Tibial artery (tissue), 4 donors: ENCODE measurements around the gene CRCP.
A peak's percentile ranks its signal among the peaks of the same experiment; 100 is the strongest.

Source experiments
- DNase-seq, 2 donors: peaks; one replicate each; pipeline ENCODE4 v3.0.0-alpha.2; 2019
- H3K27ac ChIP-seq, 2 donors: fragments of 200-600 bp; sonication (generic) in 1 of 2; 1 replicate in 1 of 2; 2 replicates in 1 of 2; pipeline ENCODE4 v1.5.1; 2018 to 2019; ENCODE audit warnings: mild to moderate bottlenecking in 1 of 2
- H3K27me3 ChIP-seq, 2 donors: fragments of 200-600 bp; sonication (generic) in 1 of 2; one replicate each; pipeline versions ENCODE4 v1.5.1 to v1.6.0; 2016 to 2019
- H3K36me3 ChIP-seq, 3 donors: fragments of 200-600 bp; sonication (generic) in 2 of 3; one replicate each; pipeline ENCODE4 v1.5.1; 2016 to 2019; ENCODE audit warnings: mild to moderate bottlenecking in 2 of 3
- H3K4me1 ChIP-seq, 4 donors: fragments of 200-600 bp; sonication (generic) in 2 of 4; 1 replicate in 3 of 4; 2 replicates in 1 of 4; pipeline ENCODE4 v1.5.1; 2016 to 2019
- H3K4me3 ChIP-seq, 2 donors: fragments of 200-600 bp; sonication (generic) in 1 of 2; 1 replicate in 1 of 2; 2 replicates in 1 of 2; pipeline ENCODE4 v1.5.1; 2018 to 2019; ENCODE audit warnings: mild to moderate bottlenecking in 2 of 2
- H3K9me3 ChIP-seq, 3 donors: fragments of 200-600 bp; sonication (generic) in 1 of 3; one replicate each; pipeline ENCODE4 v1.5.1; 2016 to 2019
- intact Hi-C: fragments of 100-400 bp; cut with DNase I; formaldehyde crosslinking; loops from one replicate; pipeline ENCODE4 v1.15.0; 2023; ENCODE audit warnings: low total_unique reads
- TF ChIP-seq, protein P1 (sequence below), 2 experiments: fragments of 200-600 bp in 1 of 2; fragments of 450-650 bp in 1 of 2; IDR thresholded peaks; one replicate each; pipeline ENCODE4 v1.5.1; 2017 to 2019; ENCODE audit warnings: antibody characterized with exemption in 2 of 2, mild to moderate bottlenecking in 1 of 2, moderate library complexity in 1 of 2

The CRCP gene

DNA sequence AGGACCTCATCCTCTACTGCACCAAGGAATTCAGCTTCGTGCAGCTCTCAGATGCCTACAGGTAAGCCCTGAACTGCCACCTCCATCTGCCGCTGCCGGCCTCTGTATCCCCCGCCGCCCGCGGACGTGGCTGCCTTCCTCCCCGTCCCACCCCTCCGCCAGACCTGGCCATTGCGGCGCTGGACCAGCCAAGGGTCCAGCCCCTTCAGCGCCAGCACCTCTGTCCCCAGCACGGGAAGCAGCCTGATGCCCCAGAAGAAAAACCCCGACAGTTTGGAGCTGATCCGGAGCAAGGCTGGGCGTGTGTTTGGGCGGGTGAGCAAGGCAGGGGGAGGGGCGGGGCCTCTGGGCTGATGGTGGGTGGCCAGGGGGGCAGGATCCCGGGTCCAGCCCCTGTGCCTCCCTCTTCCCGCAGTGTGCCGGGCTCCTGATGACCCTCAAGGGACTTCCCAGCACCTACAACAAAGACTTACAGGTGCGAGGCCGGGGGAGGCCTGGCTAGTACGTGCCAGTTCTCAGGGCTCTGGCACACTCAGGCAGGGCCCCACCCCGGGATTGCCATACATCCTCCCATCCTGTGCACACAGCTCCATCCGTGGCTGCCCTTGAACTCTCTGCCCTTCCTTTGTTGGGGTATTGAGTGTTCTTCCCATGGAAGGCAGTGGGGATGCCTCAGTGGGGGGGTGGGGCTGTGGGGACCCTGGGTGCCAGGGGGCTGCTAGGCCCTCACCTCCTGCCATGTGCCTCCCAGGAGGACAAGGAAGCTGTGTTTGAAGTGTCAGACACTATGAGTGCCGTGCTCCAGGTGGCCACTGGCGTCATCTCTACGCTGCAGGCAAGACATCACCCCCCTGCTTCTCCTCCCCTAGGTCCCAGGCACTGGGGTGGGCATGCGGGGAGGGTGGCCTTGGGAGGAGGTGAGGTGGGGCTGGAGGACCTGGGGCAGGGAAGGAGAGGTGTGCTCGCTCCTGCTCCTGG lies 25.5 kb upstream of the CRCP start:
- DNase-seq = no peak
- no peak overlapping the region for H3K4me3 ChIP-seq
- H3K4me1 ChIP-seq = no peaks in the 10 kb centered on the region
- H3K27ac ChIP-seq = no peak overlapping the region
- intact Hi-C loops = no loop called here
- TF ChIP-seq, protein P1, sequence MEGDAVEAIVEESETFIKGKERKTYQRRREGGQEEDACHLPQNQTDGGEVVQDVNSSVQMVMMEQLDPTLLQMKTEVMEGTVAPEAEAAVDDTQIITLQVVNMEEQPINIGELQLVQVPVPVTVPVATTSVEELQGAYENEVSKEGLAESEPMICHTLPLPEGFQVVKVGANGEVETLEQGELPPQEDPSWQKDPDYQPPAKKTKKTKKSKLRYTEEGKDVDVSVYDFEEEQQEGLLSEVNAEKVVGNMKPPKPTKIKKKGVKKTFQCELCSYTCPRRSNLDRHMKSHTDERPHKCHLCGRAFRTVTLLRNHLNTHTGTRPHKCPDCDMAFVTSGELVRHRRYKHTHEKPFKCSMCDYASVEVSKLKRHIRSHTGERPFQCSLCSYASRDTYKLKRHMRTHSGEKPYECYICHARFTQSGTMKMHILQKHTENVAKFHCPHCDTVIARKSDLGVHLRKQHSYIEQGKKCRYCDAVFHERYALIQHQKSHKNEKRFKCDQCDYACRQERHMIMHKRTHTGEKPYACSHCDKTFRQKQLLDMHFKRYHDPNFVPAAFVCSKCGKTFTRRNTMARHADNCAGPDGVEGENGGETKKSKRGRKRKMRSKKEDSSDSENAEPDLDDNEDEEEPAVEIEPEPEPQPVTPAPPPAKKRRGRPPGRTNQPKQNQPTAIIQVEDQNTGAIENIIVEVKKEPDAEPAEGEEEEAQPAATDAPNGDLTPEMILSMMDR (IDR thresholded peaks at IDR 0.05) = no peak
- H3K9me3 ChIP-seq = no peaks in the 10 kb centered on the region
- H3K36me3 ChIP-seq = peaks cover 0 to 74% (median 32%) of the 10 kb centered on the region in 3 donors
- H3K27me3 ChIP-seq = no peaks in the 10 kb centered on the region

DNA sequence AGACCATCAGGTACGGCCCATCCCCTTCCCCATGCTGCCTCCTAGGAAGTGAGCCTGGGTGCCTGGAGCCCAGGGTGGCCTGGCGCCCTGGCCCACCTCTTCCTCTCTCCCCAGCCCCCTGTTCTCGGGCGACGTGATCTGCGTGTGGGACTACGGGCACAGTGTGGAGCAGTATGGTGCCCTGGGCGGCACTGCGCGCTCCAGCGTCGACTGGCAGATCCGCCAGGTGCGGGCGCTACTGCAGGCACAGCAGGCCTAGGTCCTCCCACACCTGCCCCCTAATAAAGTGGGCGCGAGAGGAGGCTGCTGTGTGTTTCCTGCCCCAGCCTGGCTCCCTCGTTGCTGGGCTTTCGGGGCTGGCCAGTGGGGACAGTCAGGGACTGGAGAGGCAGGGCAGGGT lies 22.0 kb upstream of the CRCP start:
- Histone ChIP-seq H3K27ac (no peak overlapping the region), H3K4me3 (no peak overlapping the region), H3K27me3 (no peaks in the 10 kb centered on the region), H3K4me1 (no peaks in the 10 kb centered on the region), H3K36me3 (peaks cover 0 to 39% (median 7%) of the 10 kb centered on the region in 3 donors), H3K9me3 (no peaks in the 10 kb centered on the region)
- TF ChIP-seq, protein P1 (IDR thresholded peaks at IDR 0.05) = no peak
- no peak for DNase-seq
- intact Hi-C loops = no loop called here

DNA sequence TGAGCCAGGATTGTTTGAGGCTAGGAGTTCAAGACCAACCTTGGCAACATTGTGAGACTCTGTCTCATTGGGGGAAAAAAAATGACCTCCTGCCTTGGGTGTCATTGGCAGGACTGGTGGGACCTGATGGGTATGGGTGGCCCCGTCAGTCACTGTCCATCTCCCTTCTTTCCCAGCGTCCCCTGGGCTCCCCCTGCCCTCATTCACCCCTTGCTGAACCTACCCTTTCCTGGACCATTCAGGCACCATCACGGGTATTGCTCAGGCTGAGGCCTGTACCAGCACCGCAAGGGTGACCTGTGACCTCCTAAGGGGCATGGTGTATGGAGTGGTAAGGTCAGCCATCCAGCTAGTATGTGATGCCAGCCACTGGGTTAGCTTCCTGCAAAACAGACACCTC lies 19.6 kb upstream of the CRCP start:
- H3K27me3 ChIP-seq = no peaks in the 10 kb centered on the region
- H3K4me1 ChIP-seq = peaks cover 0 to 5% (median 0%) of the 10 kb centered on the region in 4 donors
- H3K4me3 ChIP-seq = no peak overlapping the region
- H3K9me3 ChIP-seq = no peaks in the 10 kb centered on the region
- DNase-seq = no peak
- H3K36me3 ChIP-seq = peaks cover 0 to 24% (median 0%) of the 10 kb centered on the region in 3 donors
- intact Hi-C loops = no loop called here
- no peak overlapping the region for H3K27ac ChIP-seq
- TF ChIP-seq, protein P1 (IDR thresholded peaks at IDR 0.05) = no peak

DNA sequence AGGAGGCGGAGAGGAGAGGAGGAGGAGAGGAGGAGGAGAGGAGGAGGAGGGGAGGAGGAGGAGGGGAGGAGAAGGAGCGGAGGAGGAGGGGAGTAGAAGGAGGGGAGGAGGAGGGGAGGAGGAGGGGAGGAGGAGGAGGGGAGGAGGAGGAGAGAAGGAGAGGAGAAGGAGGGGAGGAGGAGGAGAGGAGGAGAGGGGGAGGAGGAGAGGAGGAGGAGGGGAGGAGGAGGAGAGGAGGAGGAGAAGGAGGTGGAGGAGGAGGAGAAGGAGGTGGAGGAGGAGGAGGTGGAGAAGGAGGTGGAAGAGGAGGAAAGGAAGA lies 15.5 kb upstream of the CRCP start:
- no peaks in the 10 kb centered on the region for H3K36me3 ChIP-seq
- TF ChIP-seq, protein P1 (IDR thresholded peaks at IDR 0.05) = no peak
- no peaks in the 10 kb centered on the region for H3K9me3 ChIP-seq
- no peaks in the 10 kb centered on the region for H3K27me3 ChIP-seq
- intact Hi-C loops = no loop called here
- peak overlapping the region; percentile 48 to 60 for H3K4me3 ChIP-seq
- H3K4me1 ChIP-seq = peaks cover 0 to 12% (median 2%) of the 10 kb centered on the region in 4 donors
- peak overlapping the region; percentile 90 for H3K27ac ChIP-seq
- no peak for DNase-seq

DNA sequence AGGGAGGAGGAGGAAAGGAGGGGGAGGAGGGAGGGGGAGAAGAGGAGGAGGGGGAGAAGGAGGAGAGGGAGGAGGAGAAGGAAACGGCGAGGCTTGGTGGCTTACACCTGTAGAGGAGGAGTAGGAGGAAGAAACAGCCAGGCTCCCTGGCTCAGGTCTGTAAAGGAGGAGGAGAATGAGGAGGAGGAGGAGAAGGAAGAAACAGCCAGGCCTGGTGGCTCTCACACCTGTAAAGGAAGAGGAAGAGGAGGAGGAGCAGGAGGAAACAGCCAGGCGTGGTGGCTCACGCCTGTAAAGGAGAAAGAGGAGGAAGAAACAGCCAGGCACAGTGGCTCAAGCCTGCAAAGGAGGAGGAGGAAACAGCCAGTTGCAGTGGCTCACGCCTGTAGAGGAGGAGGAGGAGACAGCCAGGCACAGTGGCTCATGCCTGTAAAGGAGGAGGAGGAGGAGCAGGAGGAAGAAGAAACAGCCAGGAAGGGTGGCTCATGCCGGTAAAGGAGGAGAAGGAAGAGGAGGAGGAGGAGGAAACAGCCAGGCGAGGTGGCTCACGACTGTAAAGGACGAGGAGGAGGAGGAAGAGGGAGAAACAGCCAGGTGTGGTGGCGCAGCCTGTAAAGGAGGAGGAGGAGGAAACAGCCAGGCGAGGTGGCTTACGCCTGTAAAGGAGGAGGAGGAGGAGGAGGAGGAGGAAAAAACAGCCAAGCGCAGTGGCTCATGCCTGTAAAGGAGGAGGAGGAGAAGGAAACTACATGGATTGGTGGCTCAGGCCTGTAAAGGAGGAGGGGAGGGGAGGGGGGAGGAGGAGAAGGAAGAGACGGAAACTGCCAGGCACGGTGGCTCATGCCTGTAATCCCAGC lies 14.9 kb upstream of the CRCP start:
- peak overlapping the region; percentile 90 for H3K27ac ChIP-seq
- no peaks in the 10 kb centered on the region for H3K27me3 ChIP-seq
- peaks cover 0 to 12% (median 2%) of the 10 kb centered on the region in 4 donors for H3K4me1 ChIP-seq
- intact Hi-C loops = no loop called here
- no peaks in the 10 kb centered on the region for H3K36me3 ChIP-seq
- H3K9me3 ChIP-seq = no peaks in the 10 kb centered on the region
- TF ChIP-seq, protein P1 (IDR thresholded peaks at IDR 0.05) = no peak
- peak overlapping the region; percentile 48 to 60 for H3K4me3 ChIP-seq
- peak; percentile 85 to 92 for DNase-seq
